ENCODE measurements around the gene PRXL2B.

- no peak for TF ChIP-seq CTCF (IDR thresholded peaks at IDR 0.05; ENCODE audit: low read depth, low read length, missing input control)
- TF ChIP-seq NR2F2 (IDR thresholded peaks at IDR 0.05): no peak
- TF ChIP-seq GABPA (IDR thresholded peaks at IDR 0.05 in 1 of 2, conservative IDR thresholded peaks at IDR 0.05 in 1 of 2): no peak
- no peak for TF ChIP-seq EGR1 (IDR thresholded peaks at IDR 0.05; ENCODE audit: low read depth in 2 of 2)
- no peak for TF ChIP-seq HNF4A (conservative IDR thresholded peaks at IDR 0.05)
- TF ChIP-seq SP1 (IDR thresholded peaks at IDR 0.05): no peak
- TF ChIP-seq REST (IDR thresholded peaks at IDR 0.05): no peak
- no peak for TF ChIP-seq YY1 (IDR thresholded peaks at IDR 0.05)
- TF ChIP-seq FOXA1 (IDR thresholded peaks at IDR 0.05): no peak
Measured at GRCh38 chr1:2592672-2593071, 6.1 kb downstream of the PRXL2B start.
